H9 (cell line): ENCODE results near the gene RAD51C. TPM values are rescaled to one million over a fixed set of nuclear protein-coding genes. Genes with fewer than 3 reads are reported as not detected.
"Not testable (repeated sequence)": the region's sequence is repeated elsewhere in the genome, so short reads cannot be mapped to it uniquely, and the experiment has no call there.

Source experiments
- DNase-seq: peaks from one replicate; pipeline ENCODE4 v3.0.0-alpha.2; 2017
- H2AFZ ChIP-seq: one replicate; pipeline ENCODE4 v1.6.1; 2013; ENCODE audit warnings: mild to moderate bottlenecking, low read length, control low read depth, moderate library complexity
- H2AK5ac ChIP-seq: 2 replicates; pipeline ENCODE4 v1.6.1; 2013; ENCODE audit warnings: low read length, control low read depth, mixed read lengths; ENCODE audit not compliant: insufficient read length
- H2BK120ac ChIP-seq: one replicate; pipeline ENCODE4 v1.6.1; 2013; ENCODE audit warnings: low read depth, mild to moderate bottlenecking, low read length, control low read depth, inconsistent platforms; ENCODE audit not compliant: poor library complexity, severe bottlenecking
- H2BK12ac ChIP-seq: 2 replicates; pipeline ENCODE4 v1.6.1; 2013; ENCODE audit warnings: low read length, control low read depth, mixed read lengths, low read depth; ENCODE audit not compliant: insufficient read length
- H2BK15ac ChIP-seq: 2 replicates; pipeline ENCODE4 v1.6.1; 2013; ENCODE audit warnings: low read depth, low read length, control low read depth
- H2BK20ac ChIP-seq: one replicate; pipeline ENCODE4 v1.6.1; 2013; ENCODE audit warnings: low read depth, mild to moderate bottlenecking, low read length, control low read depth, inconsistent platforms; ENCODE audit not compliant: poor library complexity, severe bottlenecking
- H2BK5ac ChIP-seq: 2 replicates; pipeline ENCODE4 v1.6.1; 2013; ENCODE audit warnings: low read length, control low read depth, mixed read lengths; ENCODE audit not compliant: insufficient read length
- H3K14ac ChIP-seq: 2 replicates; pipeline ENCODE4 v1.6.1; 2013; ENCODE audit warnings: low read length, control low read depth; ENCODE audit not compliant: insufficient read depth
- H3K18ac ChIP-seq: 2 replicates; pipeline ENCODE4 v1.6.1; 2013; ENCODE audit warnings: low read depth, mild to moderate bottlenecking, mixed read lengths, low read length, control low read depth; ENCODE audit not compliant: insufficient read length
- H3K23ac ChIP-seq: 2 replicates; pipeline ENCODE4 v1.6.1; 2013; ENCODE audit warnings: low read length, control low read depth, mixed read lengths, low read depth; ENCODE audit not compliant: insufficient read length
- H3K23me2 ChIP-seq: 2 replicates; pipeline ENCODE4 v1.6.1; 2013; ENCODE audit warnings: low read depth, mild to moderate bottlenecking, mixed read lengths, low read length, control low read depth; ENCODE audit not compliant: insufficient read length, poor library complexity, severe bottlenecking
- H3K27ac ChIP-seq: 2 replicates; pipeline ENCODE4 v1.5.1; 2013; ENCODE audit warnings: low read length, control low read depth, mixed read lengths, low read depth; ENCODE audit not compliant: insufficient read length
- H3K27me3 ChIP-seq: 2 replicates; pipeline ENCODE4 v1.6.1; 2013; ENCODE audit warnings: low read length, control low read depth, inconsistent platforms; ENCODE audit not compliant: insufficient read depth
- H3K4ac ChIP-seq: 2 replicates; pipeline ENCODE4 v1.6.1; 2013; ENCODE audit warnings: low read depth, mild to moderate bottlenecking, control low read depth, inconsistent platforms, low read length, moderate library complexity
- H3K4me1 ChIP-seq: 2 replicates; pipeline ENCODE4 v1.6.1; 2013; ENCODE audit warnings: low read length, control low read depth, inconsistent platforms; ENCODE audit not compliant: insufficient read depth
- H3K4me2 ChIP-seq: 2 replicates; pipeline ENCODE4 v1.6.1; 2013; ENCODE audit warnings: low read length, control low read depth, mixed read lengths; ENCODE audit not compliant: insufficient read length, insufficient read depth
- H3K56ac ChIP-seq: 2 replicates; pipeline ENCODE4 v1.6.1; 2013; ENCODE audit warnings: low read depth, mild to moderate bottlenecking, mixed read lengths, low read length, control low read depth; ENCODE audit not compliant: insufficient read length
- H3K79me1 ChIP-seq: 2 replicates; pipeline ENCODE4 v1.6.1; 2013; ENCODE audit warnings: low read depth, mild to moderate bottlenecking, moderate library complexity, low read length, control low read depth, inconsistent platforms; ENCODE audit not compliant: insufficient read depth, poor library complexity, severe bottlenecking
- H3K79me2 ChIP-seq: 2 replicates; pipeline ENCODE4 v1.6.1; 2013; ENCODE audit warnings: low read length, control low read depth, inconsistent platforms; ENCODE audit not compliant: insufficient read depth
- H3K9ac ChIP-seq: 2 replicates; pipeline ENCODE4 v1.6.1; 2013; ENCODE audit warnings: low read length, control low read depth, mixed read lengths; ENCODE audit not compliant: insufficient read length; ENCODE audit errors: extremely low read depth
- H3K9me3 ChIP-seq: one replicate; pipeline ENCODE4 v1.6.1; 2013; ENCODE audit warnings: low read depth, low read length, inconsistent platforms; ENCODE audit not compliant: control insufficient read depth
- H3T11ph ChIP-seq: one replicate; pipeline ENCODE4 v1.6.1; 2013; ENCODE audit warnings: mild to moderate bottlenecking, low read length, control low read depth, inconsistent platforms
- H4K20me1 ChIP-seq: one replicate; pipeline ENCODE4 v1.6.1; 2013; ENCODE audit not compliant: control insufficient read depth, insufficient read length, insufficient read depth
- H4K5ac ChIP-seq: 2 replicates; pipeline ENCODE4 v1.6.1; 2013; ENCODE audit warnings: low read depth, mild to moderate bottlenecking, mixed read lengths, low read length, control low read depth; ENCODE audit not compliant: insufficient read length
- H4K8ac ChIP-seq: replicated peaks from 2 replicates; pipeline ENCODE4 v1.6.1; 2013; ENCODE audit warnings: low read length, control low read depth, mixed read lengths, low read depth; ENCODE audit not compliant: insufficient read length
- H4K91ac ChIP-seq: 2 replicates; pipeline ENCODE4 v1.6.1; 2013; ENCODE audit warnings: low read depth, mild to moderate bottlenecking, moderate library complexity, mixed read lengths, low read length, control low read depth; ENCODE audit not compliant: insufficient read length
- H3K27ac Mint-ChIP-seq, 3 experiments: 2 replicates in 2 of 3; 3 replicates in 1 of 3; pipeline ENCODE4 v1.8.0; 2020 to 2021; ENCODE audit warnings: mixed read lengths in 3 of 3, mild to moderate bottlenecking in 1 of 3, moderate library complexity in 1 of 3
- H3K27me3 Mint-ChIP-seq: 2 replicates; pipeline ENCODE4 v1.8.0; 2021; ENCODE audit warnings: low read depth, mild to moderate bottlenecking, moderate library complexity, mixed read lengths
- H3K36me3 Mint-ChIP-seq, 3 experiments: 2 replicates in 2 of 3; 3 replicates in 1 of 3; pipeline ENCODE4 v1.8.0; 2020 to 2021; ENCODE audit warnings: low read depth in 3 of 3, mixed read lengths in 3 of 3; ENCODE audit not compliant: insufficient read depth in 1 of 3
- H3K4me1 Mint-ChIP-seq, 2 experiments: 2 replicates each; pipeline ENCODE4 v1.8.0; 2020; ENCODE audit warnings: mixed read lengths in 2 of 2
- H3K4me3 Mint-ChIP-seq, 2 experiments: 2 replicates in 1 of 2; 3 replicates in 1 of 2; pipeline ENCODE4 v1.8.0; 2020 to 2021; ENCODE audit warnings: mild to moderate bottlenecking in 2 of 2, mixed read lengths in 2 of 2, moderate library complexity in 1 of 2
- H3K9me3 Mint-ChIP-seq, 2 experiments: 2 replicates in 1 of 2; 3 replicates in 1 of 2; pipeline ENCODE4 v1.8.0; 2020; ENCODE audit warnings: mild to moderate bottlenecking in 2 of 2, mixed read lengths in 2 of 2, moderate library complexity in 1 of 2
- WGBS: extraction: QIAGEN DNeasy Blood & Tissue Kit; methylation state at CpG from one replicate; pipeline ENCODE4 v1.1.7; 2013; ENCODE audit warnings: missing lambda C conversion rate, low lambda C conversion rate, mixed read lengths; ENCODE audit not compliant: insufficient read length; ENCODE audit errors: extremely low coverage; 5-methylcytosine and 5-hydroxymethylcytosine counted together
- total RNA-seq: library from RNA; stranded (reverse); gene quantifications from 2 replicates; pipeline ENCODE4 v1.2.1, GENCODE V29; 2021
- TF ChIP-seq, protein P1 (sequence below): fragments of 200-600 bp; sonication (generic); conservative IDR thresholded peaks from 3 replicates; pipeline ENCODE4 v1.8.0; 2021; ENCODE audit warnings: antibody characterized with exemption, mild to moderate bottlenecking

RAD51C gene
- total RNA-seq, 1 experiment from 2014 or later = 11.3 TPM

- Histone ChIP-seq H2BK15ac (no peak overlapping the region), H3K18ac (no peak overlapping the region), H3K27me3 (no peaks in the 10 kb centered on the region), H2AFZ (no peak overlapping the region), H3K79me1 (no peaks in the 10 kb centered on the region), H3K4me1 (no peaks in the 10 kb centered on the region), H3K4me2 (no peak overlapping the region), H2BK12ac (no peak overlapping the region), H4K8ac (no peak overlapping the region), H2AK5ac (no peak overlapping the region), H3K9me3 (no peaks in the 10 kb centered on the region), H3K56ac (no peak overlapping the region), H3K23me2 (no peaks in the 10 kb centered on the region), H3K4ac (no peak overlapping the region), H3K14ac (no peak overlapping the region), H3K23ac (no peak overlapping the region), H3K9ac (no peak overlapping the region), H3T11ph (no peak overlapping the region), H2BK120ac (no peak overlapping the region), H3K79me2 (no peaks in the 10 kb centered on the region), H2BK5ac (no peak overlapping the region), H2BK20ac (no peak overlapping the region), H3K27ac (no peak overlapping the region), H4K91ac (no peak overlapping the region), H4K5ac (no peak overlapping the region), H4K20me1 (no peaks in the 10 kb centered on the region)
- 0 out of 2 replicates have a peak, but pooled peaks cover 5% of the 10 kb centered on the region for H3K27me3 Mint-ChIP-seq
- TF ChIP-seq, protein P1, sequence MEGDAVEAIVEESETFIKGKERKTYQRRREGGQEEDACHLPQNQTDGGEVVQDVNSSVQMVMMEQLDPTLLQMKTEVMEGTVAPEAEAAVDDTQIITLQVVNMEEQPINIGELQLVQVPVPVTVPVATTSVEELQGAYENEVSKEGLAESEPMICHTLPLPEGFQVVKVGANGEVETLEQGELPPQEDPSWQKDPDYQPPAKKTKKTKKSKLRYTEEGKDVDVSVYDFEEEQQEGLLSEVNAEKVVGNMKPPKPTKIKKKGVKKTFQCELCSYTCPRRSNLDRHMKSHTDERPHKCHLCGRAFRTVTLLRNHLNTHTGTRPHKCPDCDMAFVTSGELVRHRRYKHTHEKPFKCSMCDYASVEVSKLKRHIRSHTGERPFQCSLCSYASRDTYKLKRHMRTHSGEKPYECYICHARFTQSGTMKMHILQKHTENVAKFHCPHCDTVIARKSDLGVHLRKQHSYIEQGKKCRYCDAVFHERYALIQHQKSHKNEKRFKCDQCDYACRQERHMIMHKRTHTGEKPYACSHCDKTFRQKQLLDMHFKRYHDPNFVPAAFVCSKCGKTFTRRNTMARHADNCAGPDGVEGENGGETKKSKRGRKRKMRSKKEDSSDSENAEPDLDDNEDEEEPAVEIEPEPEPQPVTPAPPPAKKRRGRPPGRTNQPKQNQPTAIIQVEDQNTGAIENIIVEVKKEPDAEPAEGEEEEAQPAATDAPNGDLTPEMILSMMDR = no peak
- no peak overlapping the region for H3K4me3 Mint-ChIP-seq
- H3K4me1 Mint-ChIP-seq = peaks cover 9 to 12% of the 10 kb centered on the region in 2 experiments
- no peak overlapping the region for H3K27ac Mint-ChIP-seq
- no peaks in the 10 kb centered on the region for H3K9me3 Mint-ChIP-seq
- WGBS = no CpG with 5 or more reads among the region's 2 CpGs
- DNase-seq = no peak
- no peaks in the 10 kb centered on the region for H3K36me3 Mint-ChIP-seq
Observed at GRCh38 chr17:58688521-58688920, 3.9 kb upstream of the RAD51C start.

DNA sequence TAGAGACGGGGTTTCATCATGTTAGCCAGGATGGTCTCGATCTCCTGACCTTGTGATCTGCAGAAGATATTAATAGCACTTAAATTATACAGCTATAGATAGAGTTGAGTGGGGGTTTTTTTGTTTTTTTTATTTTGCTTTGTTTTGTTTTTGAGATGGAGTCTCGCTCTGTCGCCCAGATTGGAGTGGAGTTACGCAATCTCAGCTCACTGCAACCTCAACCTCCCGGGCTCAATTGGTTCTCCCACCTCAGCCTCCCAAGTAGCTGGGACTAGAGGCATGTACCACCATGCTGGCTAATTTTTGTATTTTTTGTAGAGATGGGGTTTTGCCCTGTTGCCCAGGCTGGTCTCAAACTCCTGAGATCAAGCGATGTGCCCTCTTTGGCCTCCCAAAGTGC is 2.4 kb upstream of the RAD51C start:
- H2BK20ac ChIP-seq, H3K23ac ChIP-seq, H2BK120ac ChIP-seq, H4K91ac ChIP-seq, H3K23me2 ChIP-seq, H2BK12ac ChIP-seq, H3K79me2 ChIP-seq, H2BK15ac ChIP-seq, H3K27me3 Mint-ChIP-seq, H3K18ac ChIP-seq, H3K27me3 ChIP-seq, H3K27ac Mint-ChIP-seq, H4K8ac ChIP-seq, H3K4me2 ChIP-seq, H3K9me3 Mint-ChIP-seq, H3K4me3 Mint-ChIP-seq, H2AFZ ChIP-seq, H4K5ac ChIP-seq, DNase-seq, H3K9ac ChIP-seq, H3K14ac ChIP-seq, H3K79me1 ChIP-seq, H3K9me3 ChIP-seq, H4K20me1 ChIP-seq, H3K27ac ChIP-seq, H3T11ph ChIP-seq, H2AK5ac ChIP-seq, H3K4ac ChIP-seq, H3K36me3 Mint-ChIP-seq, H2BK5ac ChIP-seq, H3K4me1 ChIP-seq, H3K56ac ChIP-seq: not testable (repeated sequence)
- no CpG with 5 or more reads among the region's 7 CpGs for WGBS
- H3K4me1 Mint-ChIP-seq = peaks cover 12 to 16% of the 10 kb centered on the region in 2 experiments
